OCI-LY3 (cell line): ENCODE data around the gene GPC4.

Source experiments
- H2AFZ ChIP-seq: fragments of 200-600, 300-600 bp; shearing (Covaris generic); 2 replicates; pipeline ENCODE4 v1.6.0; 2014; ENCODE audit warnings: antibody characterized with exemption, low read depth, low read length
- H3K27ac ChIP-seq: fragments of 200-600, 300-600 bp; sonication (generic); 2 replicates; pipeline ENCODE4 v1.5.1; 2014; ENCODE audit warnings: mild to moderate bottlenecking, low read length, moderate library complexity, mixed read lengths
- H3K27me3 ChIP-seq: fragments of 200-600, 300-600 bp; sonication (generic); 2 replicates; pipeline ENCODE4 v1.6.1; 2014; ENCODE audit warnings: low read depth, low read length, mixed read lengths
- H3K36me3 ChIP-seq: fragments of 200-600, 300-600 bp; sonication (generic); replicated peaks from 2 replicates; pipeline ENCODE3; 2014; ENCODE audit warnings: low read depth, low read length, mixed read lengths
- H3K4me1 ChIP-seq: fragments of 300-600, 200-600 bp; sonication (generic); 2 replicates; pipeline ENCODE4 v1.6.1; 2014; ENCODE audit warnings: low read length, mixed read lengths
- H3K4me2 ChIP-seq: fragments of 200-600, 300-600 bp; sonication (generic); 2 replicates; pipeline ENCODE4 v1.6.1; 2014; ENCODE audit warnings: low read length, mixed read lengths
- H3K4me3 ChIP-seq: fragments of 300-600, 200-600 bp; sonication (generic); 2 replicates; pipeline ENCODE4 v1.5.1; 2014; ENCODE audit warnings: antibody characterized with exemption, mild to moderate bottlenecking, low read length, moderate library complexity
- H3K79me2 ChIP-seq: fragments of 300-600, 200-600 bp; shearing (Covaris generic); 2 replicates; pipeline ENCODE4 v1.6.1; 2014; ENCODE audit warnings: mild to moderate bottlenecking, low read length, mixed read lengths
- H3K9ac ChIP-seq: fragments of 300-600, 200-600 bp; shearing (Covaris generic); 2 replicates; pipeline ENCODE4 v1.6.0; 2014; ENCODE audit warnings: mild to moderate bottlenecking, low read length, moderate library complexity
- H3K9me3 ChIP-seq: fragments of 200-600, 300-600 bp; shearing (Covaris generic); 2 replicates; pipeline ENCODE4 v1.6.1; 2014; ENCODE audit warnings: low read length, mixed read lengths; ENCODE audit not compliant: insufficient read depth
- H4K20me1 ChIP-seq: fragments of 200-600, 300-600 bp; sonication (generic); 2 replicates; pipeline ENCODE4 v1.6.1; 2016; ENCODE audit warnings: low read length, mixed read lengths; ENCODE audit not compliant: insufficient read depth
- EZH2phosphoT487 ChIP-seq: fragments of 200-600 bp; shearing (Covaris generic); IDR thresholded peaks from 2 replicates; pipeline ENCODE4 v1.6.1; 2018; ENCODE audit warnings: antibody characterized with exemption, mixed run types, low read depth
- TF ChIP-seq, protein P1 (sequence below): fragments of 200-600, 300-600 bp; sonication (generic); IDR thresholded peaks from 2 replicates; pipeline ENCODE4 v1.5.1; 2014; ENCODE audit warnings: antibody characterized with exemption, low read length, low read depth

The GPC4 gene

GRCh38 chrX:133402042-133402453 is 13.2 kb downstream of the GPC4 start:
- TF ChIP-seq EZH2phosphoT487: no peak
- TF ChIP-seq, protein P1, sequence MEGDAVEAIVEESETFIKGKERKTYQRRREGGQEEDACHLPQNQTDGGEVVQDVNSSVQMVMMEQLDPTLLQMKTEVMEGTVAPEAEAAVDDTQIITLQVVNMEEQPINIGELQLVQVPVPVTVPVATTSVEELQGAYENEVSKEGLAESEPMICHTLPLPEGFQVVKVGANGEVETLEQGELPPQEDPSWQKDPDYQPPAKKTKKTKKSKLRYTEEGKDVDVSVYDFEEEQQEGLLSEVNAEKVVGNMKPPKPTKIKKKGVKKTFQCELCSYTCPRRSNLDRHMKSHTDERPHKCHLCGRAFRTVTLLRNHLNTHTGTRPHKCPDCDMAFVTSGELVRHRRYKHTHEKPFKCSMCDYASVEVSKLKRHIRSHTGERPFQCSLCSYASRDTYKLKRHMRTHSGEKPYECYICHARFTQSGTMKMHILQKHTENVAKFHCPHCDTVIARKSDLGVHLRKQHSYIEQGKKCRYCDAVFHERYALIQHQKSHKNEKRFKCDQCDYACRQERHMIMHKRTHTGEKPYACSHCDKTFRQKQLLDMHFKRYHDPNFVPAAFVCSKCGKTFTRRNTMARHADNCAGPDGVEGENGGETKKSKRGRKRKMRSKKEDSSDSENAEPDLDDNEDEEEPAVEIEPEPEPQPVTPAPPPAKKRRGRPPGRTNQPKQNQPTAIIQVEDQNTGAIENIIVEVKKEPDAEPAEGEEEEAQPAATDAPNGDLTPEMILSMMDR: no peak
- H3K27ac ChIP-seq: no peak overlapping the region
- H3K27me3 ChIP-seq: no peaks in the 10 kb centered on the region
- no peaks in the 10 kb centered on the region for H3K36me3 ChIP-seq
- no peak overlapping the region for H2AFZ ChIP-seq
- no peaks in the 10 kb centered on the region for H3K4me1 ChIP-seq
- H3K9me3 ChIP-seq: no peaks in the 10 kb centered on the region
- no peak overlapping the region for H3K9ac ChIP-seq
- H3K4me3 ChIP-seq: no peak overlapping the region
- no peaks in the 10 kb centered on the region for H3K79me2 ChIP-seq
- H4K20me1 ChIP-seq: no peaks in the 10 kb centered on the region
- no peak overlapping the region for H3K4me2 ChIP-seq

- TF ChIP-seq EZH2phosphoT487: no peak
- TF ChIP-seq, protein P1: no peak
- Histone ChIP-seq H3K27me3 (no peaks in the 10 kb centered on the region), H4K20me1 (no peaks in the 10 kb centered on the region), H3K9me3 (no peaks in the 10 kb centered on the region), H3K79me2 (no peaks in the 10 kb centered on the region), H3K36me3 (no peaks in the 10 kb centered on the region), H2AFZ (no peak overlapping the region), H3K4me1 (no peaks in the 10 kb centered on the region), H3K27ac (no peak overlapping the region), H3K4me2 (no peak overlapping the region), H3K4me3 (no peak overlapping the region), H3K9ac (no peak overlapping the region)
Observed at GRCh38 chrX:133401536-133401935, 13.8 kb downstream of the GPC4 start.

GRCh38 chrX:133399411-133399810 is 15.9 kb downstream of the GPC4 start:
- Histone ChIP-seq H3K4me3 (no peak overlapping the region), H3K9me3 (no peaks in the 10 kb centered on the region), H3K79me2 (no peaks in the 10 kb centered on the region), H3K4me1 (no peaks in the 10 kb centered on the region), H3K27ac (no peak overlapping the region), H2AFZ (no peak overlapping the region), H3K27me3 (no peaks in the 10 kb centered on the region), H3K36me3 (no peaks in the 10 kb centered on the region), H4K20me1 (no peaks in the 10 kb centered on the region), H3K9ac (no peak overlapping the region), H3K4me2 (no peak overlapping the region)
- TF ChIP-seq EZH2phosphoT487: no peak
- TF ChIP-seq, protein P1: no peak

DNA sequence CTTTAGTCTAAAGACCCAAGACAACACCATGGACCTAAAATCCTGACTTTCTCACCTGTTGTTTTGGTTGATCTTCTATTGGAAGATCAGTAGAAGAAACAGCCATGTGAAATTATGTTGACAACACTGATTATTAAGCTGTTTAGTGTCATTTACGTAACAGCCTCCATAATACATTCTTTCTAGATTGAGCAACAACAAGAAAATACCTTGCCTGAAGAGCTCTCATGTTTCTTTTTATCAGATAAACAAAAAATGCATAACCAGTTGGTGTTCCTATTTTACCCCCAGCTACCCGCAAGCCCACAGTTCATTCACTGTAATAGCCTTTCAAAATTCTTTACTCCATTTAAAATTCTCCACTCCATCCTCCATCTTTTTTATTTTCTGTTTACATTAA is 20.5 kb downstream of the GPC4 start:
- Histone ChIP-seq H3K79me2 (no peaks in the 10 kb centered on the region), H3K27ac (no peak overlapping the region), H3K9ac (no peak overlapping the region), H2AFZ (no peak overlapping the region), H3K4me3 (no peak overlapping the region), H4K20me1 (no peaks in the 10 kb centered on the region), H3K27me3 (no peaks in the 10 kb centered on the region), H3K36me3 (no peaks in the 10 kb centered on the region), H3K4me2 (no peak overlapping the region), H3K4me1 (no peaks in the 10 kb centered on the region), H3K9me3 (no peaks in the 10 kb centered on the region)
- TF ChIP-seq, protein P1: no peak
- no peak for TF ChIP-seq EZH2phosphoT487
